Calu3 (cell line): Measurements from ENCODE around the gene ATIC. TPM values are rescaled to one million over a fixed set of nuclear protein-coding genes. Genes with fewer than 3 reads are reported as not detected.

Experiments used
- BruUV-seq: library from RNA; stranded (reverse); fragments of 400-500 nt; replicated peaks from 2 replicates; lab custom pipeline; 2021; lab: Mats Ljungman, UMichigan
- CTCF ChIA-PET: fragments of 300-600 bp; sonication (Branson Sonifier 250); formaldehyde crosslinking; loops from one replicate; lab custom pipeline; 2022; ENCODE audit warnings: antibody characterized with exemption; lab: Charles Lee
- DNase-seq: peaks from one replicate; pipeline ENCODE4 v3.0.0; 2022
- H3K27ac Mint-ChIP-seq: one replicate; pipeline ENCODE4 v1.8.0; 2022; ENCODE audit warnings: mixed read lengths; ENCODE audit not compliant: unreplicated experiment
- H3K27me3 Mint-ChIP-seq: one replicate; pipeline ENCODE4 v1.8.0; 2022; ENCODE audit warnings: mixed read lengths; ENCODE audit not compliant: unreplicated experiment
- H3K36me3 Mint-ChIP-seq: one replicate; pipeline ENCODE4 v1.8.0; 2022; ENCODE audit warnings: mild to moderate bottlenecking, moderate library complexity, mixed read lengths; ENCODE audit not compliant: insufficient read depth, unreplicated experiment
- H3K4me1 Mint-ChIP-seq: one replicate; pipeline ENCODE4 v1.8.0; 2022; ENCODE audit warnings: mild to moderate bottlenecking, low read depth, mixed read lengths; ENCODE audit not compliant: unreplicated experiment
- H3K4me3 Mint-ChIP-seq: one replicate; pipeline ENCODE4 v1.8.0; 2022; ENCODE audit warnings: mild to moderate bottlenecking, low read depth, moderate library complexity, mixed read lengths; ENCODE audit not compliant: unreplicated experiment
- H3K9me3 Mint-ChIP-seq: one replicate; pipeline ENCODE4 v1.8.0; 2022; ENCODE audit warnings: low read depth, mixed read lengths; ENCODE audit not compliant: unreplicated experiment
- CTCF ChIP-seq: fragments of 200-600 bp; IDR thresholded peaks from one replicate; pipeline ENCODE4 v1.8.0; 2022; ENCODE audit warnings: antibody characterized with exemption; ENCODE audit not compliant: unreplicated experiment
- intact Hi-C: fragments of 100-400 bp; cut with micrococcal nuclease; formaldehyde crosslinking; loops from one replicate; pipeline ENCODE4 v1.10.0; 2022; ENCODE audit not compliant: unreplicated experiment
- total RNA-seq: library from RNA; stranded (reverse); gene quantifications from 2 replicates; pipeline ENCODE4 v1.2.3, GENCODE V29; 2022

The ATIC gene
- total RNA-seq, 1 experiment from 2014 or later = 219 TPM

DNA sequence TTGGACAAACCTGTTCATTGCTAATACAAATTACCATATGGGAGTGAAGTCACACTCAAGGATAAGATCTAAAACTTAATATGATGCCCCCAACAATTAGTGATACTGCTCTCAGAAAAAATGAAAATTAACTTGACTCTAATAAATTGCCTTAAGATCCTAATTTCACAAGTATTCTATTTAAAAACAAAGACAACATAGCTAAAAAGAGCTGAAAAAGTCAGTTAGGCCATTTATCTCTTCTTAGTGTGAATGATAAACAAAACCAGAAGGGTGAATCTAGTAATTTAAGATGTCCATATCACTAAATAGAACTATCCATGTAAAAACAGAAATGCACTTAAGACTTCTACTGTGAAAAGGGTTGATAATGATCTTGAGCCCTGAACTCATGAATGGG lies 70.6 kb downstream of the ATIC start:
- CTCF ChIA-PET = no interaction called here
- Mint-ChIP-seq H3K4me3 (no peak overlapping the region), H3K36me3 (no peaks in the 10 kb centered on the region), H3K4me1 (no peaks in the 10 kb centered on the region), H3K27me3 (no peaks in the 10 kb centered on the region), H3K27ac (no peak overlapping the region), H3K9me3 (no peaks in the 10 kb centered on the region)
- no peak for DNase-seq
- no peak for TF ChIP-seq CTCF
- intact Hi-C loops = no loop called here
- no TSS peak for BruUV-seq

DNA sequence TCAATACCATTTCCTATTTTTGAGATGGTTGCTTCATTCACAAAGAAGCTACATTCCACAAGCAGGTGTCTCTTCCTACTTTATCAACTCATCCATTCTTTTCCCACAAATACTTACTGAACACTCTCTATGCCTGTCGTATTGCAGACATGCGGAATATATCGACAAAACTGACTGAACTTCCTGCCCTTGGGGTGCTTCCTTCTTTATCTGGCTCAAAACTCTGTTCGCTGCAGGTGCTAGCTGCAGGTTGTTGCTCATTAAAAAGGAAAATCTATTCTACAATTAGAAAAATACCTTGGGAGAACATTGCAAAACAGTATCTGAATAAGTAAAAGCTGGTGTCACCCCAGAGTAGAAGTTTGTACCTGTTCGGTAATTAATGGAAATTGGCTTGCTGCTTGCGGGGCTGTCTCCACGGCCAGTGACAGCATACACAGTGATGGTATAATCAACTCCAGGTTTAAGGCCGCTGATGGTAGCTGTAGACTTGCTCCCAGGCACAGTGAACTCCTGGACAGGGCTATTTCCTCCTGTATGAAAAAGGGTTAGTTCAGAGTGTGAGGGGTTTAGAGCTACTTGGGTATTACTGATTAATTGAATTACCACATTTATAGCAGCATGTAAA lies 71.9 kb downstream of the ATIC start:
- TF ChIP-seq CTCF = no peak
- H3K27ac Mint-ChIP-seq = no peak overlapping the region
- no peaks in the 10 kb centered on the region for H3K27me3 Mint-ChIP-seq
- no peaks in the 10 kb centered on the region for H3K4me1 Mint-ChIP-seq
- no peak for DNase-seq
- CTCF ChIA-PET = interaction anchor here (0.6 kb wide), 1 partner anchor 1912 kb away, joined by 5 read pairs; no protein-coding TSS in a partner anchor
- H3K9me3 Mint-ChIP-seq = no peaks in the 10 kb centered on the region
- H3K36me3 Mint-ChIP-seq = no peaks in the 10 kb centered on the region
- no TSS peak for BruUV-seq
- intact Hi-C loops = no loop called here
- H3K4me3 Mint-ChIP-seq = no peak overlapping the region

GRCh38 chr2:215384710-215385109 lies 72.9 kb downstream of the ATIC start:
- Mint-ChIP-seq H3K9me3 (no peaks in the 10 kb centered on the region), H3K4me3 (no peak overlapping the region), H3K4me1 (no peaks in the 10 kb centered on the region), H3K36me3 (no peaks in the 10 kb centered on the region), H3K27ac (no peak overlapping the region), H3K27me3 (no peaks in the 10 kb centered on the region)
- no TSS peak for BruUV-seq
- intact Hi-C loops = no loop called here
- CTCF ChIA-PET = no interaction called here
- TF ChIP-seq CTCF = no peak
- DNase-seq = no peak

GRCh38 chr2:215386566-215386965 lies 74.7 kb downstream of the ATIC start:
- DNase-seq = no peak
- no TSS peak for BruUV-seq
- no peak for TF ChIP-seq CTCF
- H3K36me3 Mint-ChIP-seq = peaks cover 12% of the 10 kb centered on the region
- intact Hi-C loops = no loop called here
- no peaks in the 10 kb centered on the region for H3K27me3 Mint-ChIP-seq
- H3K27ac Mint-ChIP-seq = no peak overlapping the region
- CTCF ChIA-PET = interaction anchor here (0.6 kb wide), 1 partner anchor 38 kb away, joined by 5 read pairs; no protein-coding TSS in a partner anchor
- H3K4me3 Mint-ChIP-seq = no peak overlapping the region
- peaks cover 6% of the 10 kb centered on the region for H3K4me1 Mint-ChIP-seq
- H3K9me3 Mint-ChIP-seq = no peaks in the 10 kb centered on the region
